MM.1S (cell line): ENCODE measurements around the gene PSMD1.

ENCODE experiments used
- EZH2 ChIP-seq: fragments of 300-600 bp; sonication (generic); optimal IDR thresholded peaks from 2 replicates; pipeline ENCODE3; 2017; ENCODE audit warnings: low read depth, mild to moderate bottlenecking, antibody characterized with exemption, low read length, mixed read lengths
- TF ChIP-seq, protein P1 (sequence below): fragments of 300-600 bp; sonication (generic); IDR thresholded peaks from 2 replicates; pipeline ENCODE4 v1.5.1; 2016; ENCODE audit warnings: antibody characterized with exemption, low read length, mixed read lengths

DNA sequence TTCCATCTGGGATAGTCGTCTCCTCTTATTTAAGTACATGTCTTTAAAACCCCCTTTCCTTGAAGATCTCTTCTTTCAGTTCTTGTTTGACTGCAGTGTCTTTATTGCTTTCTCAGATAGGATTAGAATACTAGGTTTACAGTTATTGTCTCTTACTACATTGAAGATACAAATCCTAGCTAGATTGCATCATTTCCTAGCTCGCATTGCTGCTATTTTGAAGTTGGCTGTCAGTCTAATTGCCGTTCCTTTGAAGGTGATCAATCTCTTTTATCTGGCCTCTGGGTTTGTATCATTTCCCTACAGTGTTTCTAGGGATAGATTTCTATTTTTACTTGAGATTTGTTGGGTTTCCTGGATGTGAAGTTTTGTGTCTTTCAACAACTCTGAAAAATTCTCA, 162.6 kb downstream of the PSMD1 start:
- TF ChIP-seq, protein P1, sequence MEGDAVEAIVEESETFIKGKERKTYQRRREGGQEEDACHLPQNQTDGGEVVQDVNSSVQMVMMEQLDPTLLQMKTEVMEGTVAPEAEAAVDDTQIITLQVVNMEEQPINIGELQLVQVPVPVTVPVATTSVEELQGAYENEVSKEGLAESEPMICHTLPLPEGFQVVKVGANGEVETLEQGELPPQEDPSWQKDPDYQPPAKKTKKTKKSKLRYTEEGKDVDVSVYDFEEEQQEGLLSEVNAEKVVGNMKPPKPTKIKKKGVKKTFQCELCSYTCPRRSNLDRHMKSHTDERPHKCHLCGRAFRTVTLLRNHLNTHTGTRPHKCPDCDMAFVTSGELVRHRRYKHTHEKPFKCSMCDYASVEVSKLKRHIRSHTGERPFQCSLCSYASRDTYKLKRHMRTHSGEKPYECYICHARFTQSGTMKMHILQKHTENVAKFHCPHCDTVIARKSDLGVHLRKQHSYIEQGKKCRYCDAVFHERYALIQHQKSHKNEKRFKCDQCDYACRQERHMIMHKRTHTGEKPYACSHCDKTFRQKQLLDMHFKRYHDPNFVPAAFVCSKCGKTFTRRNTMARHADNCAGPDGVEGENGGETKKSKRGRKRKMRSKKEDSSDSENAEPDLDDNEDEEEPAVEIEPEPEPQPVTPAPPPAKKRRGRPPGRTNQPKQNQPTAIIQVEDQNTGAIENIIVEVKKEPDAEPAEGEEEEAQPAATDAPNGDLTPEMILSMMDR, result no peak
- no peak for TF ChIP-seq EZH2
